HG03039 (cell line): ENCODE data around the gene ECE1.

ENCODE experiments used
- ATAC-seq: cut with Tn5 transposase; IDR thresholded peaks from one replicate; pipeline ENCODE4 v1.9.1; 2021; ENCODE audit warnings: mild to moderate bottlenecking, moderate library complexity; ENCODE audit not compliant: unreplicated experiment

ECE1 gene

DNA sequence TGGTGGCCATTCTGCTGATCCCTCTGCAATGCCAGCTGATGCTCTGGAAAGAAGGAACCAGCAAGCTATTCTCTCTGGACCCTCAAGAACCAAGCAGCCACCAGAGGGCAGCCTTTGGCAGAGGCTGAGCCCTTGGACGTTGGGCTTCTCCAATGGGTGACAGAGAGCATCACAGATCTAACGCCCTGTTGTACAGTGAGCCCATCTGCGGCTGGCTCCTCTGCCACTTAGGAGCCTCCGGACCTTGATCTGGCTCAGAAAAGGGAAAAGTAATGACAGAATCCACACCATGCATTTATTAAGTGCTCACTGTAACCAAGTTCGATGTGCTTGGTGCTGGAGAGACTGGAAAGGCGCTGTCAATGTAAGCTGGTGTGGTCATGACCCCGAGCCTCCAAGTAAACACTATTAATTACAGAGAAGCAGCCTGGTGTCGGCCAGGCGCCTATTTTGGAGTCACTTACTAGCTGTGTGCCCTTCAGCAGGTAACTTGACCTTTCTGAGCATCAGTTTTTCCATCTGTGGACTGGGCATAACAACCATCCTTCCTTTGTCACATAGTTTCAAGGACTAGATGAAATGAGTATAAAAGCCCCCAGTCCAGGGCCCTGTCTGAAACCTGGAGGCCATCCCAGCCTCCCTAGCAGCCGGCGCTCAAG, 34.9 kb downstream of the ECE1 start:
- no peak for ATAC-seq

DNA sequence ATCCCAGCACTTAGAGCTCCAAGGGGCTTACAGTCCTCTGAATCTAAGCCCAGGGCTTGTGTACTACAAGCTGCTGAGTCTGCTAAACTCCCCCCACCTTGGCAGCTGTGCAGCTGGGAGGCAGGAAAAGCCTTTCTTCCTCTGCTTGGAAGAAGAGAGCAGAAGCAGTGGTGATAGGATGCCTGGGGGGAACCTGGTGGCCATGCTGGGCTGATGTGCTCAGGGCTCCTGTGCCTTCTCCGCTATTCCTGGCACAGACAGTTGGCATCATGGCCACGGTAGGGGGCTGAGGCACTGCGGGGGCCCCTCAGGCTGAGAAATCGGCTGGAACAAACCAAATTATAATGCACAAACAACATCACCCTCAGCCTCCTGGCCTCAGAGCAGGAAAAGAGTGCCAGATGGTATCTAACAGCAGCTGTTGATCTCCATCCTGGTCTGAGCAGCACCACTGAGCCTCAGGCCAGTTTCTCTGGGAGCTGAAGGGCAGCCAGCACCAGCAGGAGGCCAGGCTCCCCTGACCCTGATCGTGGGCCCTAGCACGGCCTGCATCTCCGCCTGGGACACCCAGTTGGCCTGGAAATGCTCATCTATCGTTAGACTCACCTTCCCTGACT, 35.8 kb downstream of the ECE1 start:
- no peak for ATAC-seq

DNA sequence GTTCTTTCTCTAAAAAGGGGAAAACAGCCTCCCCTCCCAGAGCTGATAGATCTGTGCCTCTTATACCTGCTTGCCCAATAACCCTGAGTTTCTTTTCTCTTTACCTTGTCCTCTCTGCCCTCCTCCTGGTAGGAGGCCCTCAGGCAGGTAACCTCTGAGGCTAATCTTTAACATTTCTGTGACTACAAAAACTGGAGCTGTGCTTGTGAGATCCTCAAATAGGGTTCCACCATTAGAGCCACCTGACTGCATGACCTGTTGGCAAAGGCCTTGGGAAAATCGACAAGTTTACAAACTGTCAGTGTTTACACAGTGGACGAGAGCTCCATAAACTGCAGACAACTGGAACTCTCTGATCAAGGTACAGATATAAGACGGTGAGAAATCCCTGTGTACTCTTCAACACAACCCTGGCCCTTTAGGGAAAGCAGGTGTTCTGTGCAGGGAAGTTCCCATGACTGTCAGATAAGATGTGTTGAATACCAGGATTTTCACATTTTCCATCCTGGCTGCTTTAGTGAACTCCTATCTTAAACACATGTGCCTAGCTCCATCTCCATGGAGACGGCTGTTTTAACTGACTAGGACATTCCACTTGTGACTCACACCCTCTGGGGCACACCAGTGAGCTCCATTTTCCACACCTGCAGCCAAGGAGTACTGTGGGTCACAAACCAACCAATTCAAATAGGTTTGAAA, 38.3 kb downstream of the ECE1 start:
- ATAC-seq, result no peak

DNA sequence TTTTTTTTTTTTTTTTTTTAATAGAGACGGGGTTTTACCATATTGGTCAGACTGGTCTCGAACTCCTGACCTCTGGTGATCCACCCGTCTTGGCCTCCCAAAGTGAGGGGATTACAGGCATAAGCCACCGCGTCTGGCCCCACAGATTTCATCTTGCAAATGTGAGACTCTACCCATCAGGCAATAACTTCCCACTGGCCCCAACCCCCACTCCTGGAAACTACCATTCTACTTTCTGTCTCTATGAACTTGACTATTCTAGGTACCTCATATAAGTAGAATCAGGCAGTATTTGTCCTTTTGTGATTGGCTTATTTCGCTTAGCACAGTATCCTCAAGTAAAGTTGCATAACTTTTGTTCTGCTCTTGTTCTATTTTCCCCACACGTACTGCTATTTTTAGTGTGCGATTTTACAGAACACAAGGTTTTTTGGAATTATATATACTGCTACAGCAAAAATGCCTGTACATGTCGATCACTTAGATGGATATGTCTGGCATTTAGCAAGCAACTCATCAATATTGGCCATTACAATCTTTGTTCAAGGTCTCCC, 40.2 kb downstream of the ECE1 start:
- ATAC-seq, result no peak

DNA sequence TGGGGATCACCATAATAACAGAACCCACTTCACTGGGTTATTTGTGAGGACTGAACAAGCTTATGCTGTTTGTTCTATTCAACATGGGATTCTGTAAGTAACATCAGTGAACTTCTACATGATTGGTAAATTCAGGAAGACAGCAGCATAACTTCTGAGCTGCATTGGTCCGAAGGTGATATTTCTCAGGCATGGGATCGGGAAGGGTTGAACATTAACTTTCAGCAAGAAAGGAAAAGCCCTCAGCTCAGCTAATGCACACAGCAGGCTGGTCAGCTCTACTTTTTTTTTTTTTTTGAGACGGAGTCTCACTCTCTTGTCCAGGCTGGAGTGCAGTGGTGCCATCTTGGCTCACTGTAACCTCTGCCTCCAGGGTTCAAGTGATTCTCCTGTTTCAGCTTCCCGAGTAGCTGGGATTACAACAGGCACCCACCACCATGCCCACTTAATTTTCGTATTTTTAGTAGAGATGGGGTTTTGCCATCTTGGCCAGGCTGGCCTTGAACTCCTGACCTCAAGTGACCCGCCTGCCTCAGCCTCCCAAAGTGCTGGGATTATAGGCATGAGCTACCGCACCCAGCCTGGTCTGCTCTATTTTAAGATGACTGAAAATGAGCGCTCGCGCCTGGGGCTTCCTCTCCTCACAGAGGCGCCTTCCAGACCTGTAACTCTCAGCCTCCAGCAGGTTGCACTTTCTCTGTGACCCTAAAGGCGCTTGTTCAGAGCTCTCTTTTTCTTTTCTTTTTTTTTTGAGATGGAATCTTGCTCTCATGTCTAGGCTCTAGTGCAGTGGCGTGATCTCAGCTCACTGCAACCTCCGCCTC, 42.2 kb downstream of the ECE1 start:
- no peak for ATAC-seq

DNA sequence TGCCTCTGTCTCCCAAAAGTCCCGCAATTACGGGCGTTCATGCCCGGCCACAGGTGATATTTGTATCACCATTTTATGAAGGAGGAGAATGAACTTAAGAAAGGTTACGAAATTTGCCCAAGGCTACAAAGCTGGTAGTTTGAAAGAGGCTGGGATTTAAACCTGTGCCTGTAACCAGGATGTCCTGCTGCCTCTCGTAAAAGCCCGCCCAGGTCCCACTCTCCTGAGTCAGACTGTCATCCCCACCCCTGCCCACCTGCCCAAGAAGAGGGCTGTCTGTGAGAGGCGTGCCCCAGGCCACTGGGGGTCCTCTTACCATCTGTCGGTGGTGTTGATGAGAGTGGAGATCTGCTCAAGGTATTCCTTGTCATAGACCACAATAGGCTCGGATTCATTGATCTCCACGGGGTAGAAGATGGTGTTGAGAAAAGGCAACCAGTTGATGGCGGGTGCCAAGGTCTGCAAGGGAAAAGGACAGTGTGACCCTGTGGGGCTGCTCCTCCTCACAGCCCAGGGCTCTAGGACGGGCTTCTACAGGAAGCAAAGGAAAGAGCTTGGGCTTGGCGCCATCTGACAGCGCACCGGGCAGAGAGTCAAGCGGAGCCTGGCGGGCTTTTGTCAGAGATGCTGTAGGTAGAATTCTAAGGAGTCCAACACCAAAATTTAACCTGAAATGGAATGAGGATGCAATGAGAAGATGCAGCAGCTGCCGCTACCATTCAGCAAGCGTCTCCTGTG, 43.2 kb downstream of the ECE1 start:
- ATAC-seq, result no peak

DNA sequence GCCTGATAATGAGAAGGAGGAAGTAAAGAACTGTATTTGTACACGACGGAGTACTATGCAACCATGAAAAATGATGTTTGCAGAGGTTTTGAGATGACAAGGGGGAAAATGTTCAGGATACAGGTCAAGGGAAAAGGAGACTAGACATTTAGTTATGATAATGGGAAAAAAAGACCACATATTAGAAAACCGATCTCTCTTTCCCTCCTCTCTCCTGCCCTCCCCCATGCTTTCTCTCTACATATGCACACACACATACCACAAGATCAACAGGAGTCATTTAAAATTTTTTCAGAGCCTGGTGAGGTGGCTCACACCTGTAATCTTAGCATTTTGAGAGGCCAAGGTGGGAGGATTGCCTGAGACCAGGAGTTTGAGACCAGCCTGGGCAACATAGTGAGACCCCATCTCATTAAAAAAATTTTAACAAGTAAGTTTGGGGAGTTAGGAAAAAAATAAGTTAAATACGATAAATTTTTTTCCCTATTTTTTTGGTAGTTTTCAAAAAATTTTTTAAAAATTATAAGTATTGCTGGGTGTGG, 44.5 kb downstream of the ECE1 start:
- ATAC-seq, result no peak

DNA sequence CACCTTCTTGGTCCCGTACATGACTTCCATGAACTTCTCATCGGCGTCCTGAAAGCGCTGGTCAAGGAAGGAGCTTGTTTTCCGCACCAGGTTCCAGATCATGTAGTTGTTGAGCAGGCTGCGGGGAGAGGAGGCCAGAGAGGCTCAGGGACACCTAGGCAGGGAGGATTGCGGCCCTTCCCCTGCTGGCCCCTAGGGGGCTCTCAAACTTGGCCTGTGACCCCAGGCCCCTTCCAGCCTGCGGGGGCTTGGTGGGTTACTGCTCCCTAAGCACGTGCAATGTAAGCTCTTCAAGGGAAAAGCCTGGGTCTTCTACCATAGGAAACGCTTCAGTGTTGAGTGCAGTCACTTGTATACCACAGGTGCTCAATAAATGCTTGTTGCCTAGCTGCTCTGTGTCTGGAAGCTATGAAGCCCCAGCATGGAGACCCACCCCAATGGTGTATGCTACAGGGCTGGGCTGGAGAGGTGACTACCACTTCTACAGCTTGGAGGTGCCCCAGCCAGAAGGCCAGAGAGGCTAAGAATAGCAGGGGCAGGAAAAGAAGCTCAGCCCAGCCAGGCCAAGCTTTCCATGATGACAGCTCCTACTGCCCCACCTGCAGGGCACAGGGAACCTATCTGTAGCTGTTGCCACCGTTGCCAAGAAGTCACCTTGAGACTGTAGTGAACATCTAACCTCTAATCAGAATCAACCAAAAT, 45.1 kb downstream of the ECE1 start:
- no peak for ATAC-seq

DNA sequence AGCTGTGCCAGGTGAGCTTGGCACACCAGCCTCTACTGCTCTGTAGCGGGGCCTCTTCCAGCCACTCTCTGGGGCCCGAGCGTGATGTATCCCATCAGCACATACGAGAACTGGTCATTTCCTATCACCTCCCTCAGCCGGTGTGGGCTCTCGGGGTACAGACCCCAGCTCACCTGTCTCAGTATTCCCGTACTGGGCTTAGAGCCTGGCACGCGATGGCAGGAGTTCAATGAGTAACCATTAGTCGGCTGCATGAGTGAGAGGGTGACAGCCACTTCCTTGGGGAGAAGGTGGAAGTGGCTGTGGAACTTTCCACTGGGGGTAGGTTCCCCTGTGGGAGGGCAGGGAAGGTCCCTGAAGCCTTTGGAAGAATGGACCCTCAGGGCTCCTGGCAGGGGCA, 46.1 kb downstream of the ECE1 start:
- no peak for ATAC-seq

DNA sequence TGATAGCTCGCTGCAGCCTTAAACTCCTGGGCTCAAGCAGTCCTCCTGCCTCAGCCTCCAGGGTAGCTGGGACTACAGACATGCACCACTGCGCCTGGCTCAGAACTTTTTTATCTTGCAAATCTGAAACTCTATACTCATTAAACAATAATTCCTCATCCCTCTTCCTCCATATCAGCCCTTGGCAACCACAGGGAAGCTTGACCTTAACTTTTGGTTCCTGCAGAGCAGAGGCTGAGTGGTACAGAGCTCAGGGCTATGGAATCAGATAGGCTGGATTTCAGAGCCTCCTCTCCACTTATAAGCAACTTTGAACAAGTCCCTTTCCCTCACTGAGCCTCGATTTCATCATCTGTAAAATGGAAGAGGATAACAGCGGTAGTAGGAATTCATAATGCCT, 47.4 kb downstream of the ECE1 start:
- ATAC-seq, result no peak

DNA sequence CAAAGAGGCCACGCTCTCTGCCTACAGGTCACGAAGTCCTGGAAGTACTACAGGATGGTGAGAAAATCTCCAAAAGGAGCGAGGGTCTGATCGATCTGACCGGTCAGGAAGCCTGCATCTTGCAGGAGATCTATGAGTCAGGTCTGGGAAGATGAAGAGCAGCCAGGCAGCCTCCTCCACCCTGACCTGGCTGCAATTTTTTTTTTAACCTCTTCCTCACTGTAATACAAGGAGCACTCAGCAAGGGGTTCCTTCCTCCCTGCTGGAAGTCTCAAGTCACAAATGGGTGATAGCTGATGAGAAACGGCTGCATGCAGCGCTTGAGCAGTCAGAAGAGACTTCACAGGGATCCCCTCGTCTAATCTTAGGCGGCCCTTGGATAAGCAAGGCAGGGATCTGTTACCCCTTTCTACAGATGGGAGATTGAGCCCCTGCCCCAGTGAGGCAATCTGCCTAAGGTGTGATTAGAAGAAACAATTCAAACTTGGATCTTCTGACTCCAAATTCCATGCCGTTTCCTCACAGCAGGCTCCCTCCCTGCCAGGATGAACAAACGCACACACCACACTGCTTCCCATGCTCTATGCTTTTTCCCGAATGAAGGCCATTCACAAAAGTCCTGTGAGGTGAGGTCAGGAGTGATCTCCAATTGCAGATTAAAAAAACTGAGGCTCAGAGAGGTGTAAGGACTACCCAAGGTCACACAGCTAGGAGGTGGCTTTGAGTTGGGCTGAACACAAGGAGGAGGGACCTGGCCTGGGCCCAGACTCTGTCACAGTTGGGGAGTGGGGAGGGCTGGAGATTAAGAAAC, 48.3 kb downstream of the ECE1 start:
- no peak for ATAC-seq

DNA sequence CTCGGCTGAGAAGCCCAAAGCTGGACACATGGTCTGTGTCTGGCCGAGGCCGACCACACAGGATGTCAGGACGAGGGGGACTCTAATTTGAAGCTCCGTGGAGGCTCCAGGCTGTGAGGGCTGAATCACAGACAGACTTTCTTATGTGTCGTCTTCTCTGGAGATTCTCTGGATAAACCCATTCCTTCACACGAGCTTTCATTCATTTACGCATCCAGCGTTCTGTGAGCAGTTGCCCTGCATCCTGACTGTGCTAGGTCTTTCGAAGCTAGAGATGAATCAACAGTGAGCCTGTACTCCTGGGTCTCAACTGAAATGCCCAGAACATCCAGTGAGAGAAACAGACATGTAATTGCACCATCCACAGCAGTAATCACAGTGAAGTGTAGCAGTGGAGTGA, 49.6 kb downstream of the ECE1 start:
- ATAC-seq, result no peak

DNA sequence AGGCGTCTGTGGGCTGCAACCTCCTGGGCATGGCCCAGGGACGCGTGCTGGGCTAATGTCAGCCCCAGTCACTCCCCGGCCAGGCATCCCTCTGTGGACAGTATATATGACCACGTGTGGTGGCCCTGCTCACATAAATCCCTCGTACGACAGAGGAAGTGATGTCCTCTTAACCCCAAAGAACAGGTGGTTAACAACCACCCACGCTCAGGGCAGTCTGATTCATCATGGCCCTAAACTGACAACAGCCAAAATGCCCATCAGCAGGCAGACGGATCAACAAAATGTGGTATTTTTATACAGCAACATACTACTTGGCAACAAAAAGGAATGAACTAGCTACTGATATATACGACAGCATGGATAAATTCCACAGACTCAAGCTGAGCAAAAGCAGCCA, 51.0 kb downstream of the ECE1 start:
- no peak for ATAC-seq

DNA sequence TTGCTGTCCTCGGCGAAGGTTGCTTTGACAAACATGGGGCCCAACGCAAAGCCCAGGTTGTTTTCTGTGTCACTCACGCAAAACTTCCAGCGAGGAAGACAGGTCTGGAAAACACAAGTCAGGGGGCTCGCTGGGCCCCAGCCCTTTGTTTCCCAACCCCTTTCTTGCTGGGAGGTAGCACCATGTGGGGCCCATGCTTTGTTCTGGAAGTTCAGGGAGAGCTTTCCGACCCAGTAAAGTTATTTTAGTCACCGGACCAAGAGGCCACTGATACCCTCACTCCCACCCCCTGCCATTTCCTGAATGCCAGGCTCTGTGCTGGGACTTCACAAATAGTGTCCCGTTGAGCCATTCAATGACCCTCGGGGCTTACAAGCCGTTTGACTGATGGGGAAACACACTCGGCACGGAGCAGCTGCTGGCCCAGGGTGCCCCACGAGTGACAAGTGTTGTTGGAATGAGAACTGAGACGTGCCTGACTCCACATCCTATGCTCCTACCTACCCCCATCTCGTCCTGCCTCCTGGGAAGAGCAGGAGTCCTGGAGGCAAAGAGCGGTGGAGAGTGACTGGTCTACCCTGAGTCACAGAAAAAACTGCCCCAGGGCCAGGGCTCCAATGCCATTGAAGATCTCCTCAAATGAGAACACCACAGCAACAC, 52.0 kb downstream of the ECE1 start:
- no peak for ATAC-seq

DNA sequence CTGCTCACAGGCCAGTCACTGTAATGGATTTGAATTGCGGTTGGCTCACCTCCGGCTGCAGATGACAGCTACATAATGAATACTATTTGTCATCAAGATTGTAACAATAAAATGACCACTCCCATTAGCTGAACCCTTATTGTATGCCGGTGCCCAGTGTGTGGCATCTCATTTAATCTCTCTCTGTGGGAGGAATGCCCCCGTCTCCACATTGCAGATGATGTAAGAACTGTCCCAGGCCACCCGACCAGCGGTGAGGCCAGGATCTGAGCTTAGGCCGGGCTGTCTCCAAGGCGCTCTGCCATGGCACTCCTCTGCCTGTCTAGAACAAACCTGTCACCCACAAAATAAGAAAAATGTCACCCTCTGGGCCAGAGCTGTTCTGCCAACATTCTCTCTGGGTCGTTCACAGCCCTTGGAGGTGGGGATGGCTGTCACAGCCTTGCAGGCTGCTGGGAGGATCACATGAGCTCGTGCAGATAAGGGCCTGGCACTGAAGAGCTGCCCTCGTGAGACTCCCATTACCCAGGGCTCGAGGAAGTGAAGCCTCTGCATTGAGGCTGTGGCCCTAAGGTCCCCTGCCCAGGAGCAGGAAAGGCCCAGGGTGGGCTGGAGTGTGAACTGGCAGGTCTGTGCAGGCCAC, 52.7 kb downstream of the ECE1 start:
- no peak for ATAC-seq

DNA sequence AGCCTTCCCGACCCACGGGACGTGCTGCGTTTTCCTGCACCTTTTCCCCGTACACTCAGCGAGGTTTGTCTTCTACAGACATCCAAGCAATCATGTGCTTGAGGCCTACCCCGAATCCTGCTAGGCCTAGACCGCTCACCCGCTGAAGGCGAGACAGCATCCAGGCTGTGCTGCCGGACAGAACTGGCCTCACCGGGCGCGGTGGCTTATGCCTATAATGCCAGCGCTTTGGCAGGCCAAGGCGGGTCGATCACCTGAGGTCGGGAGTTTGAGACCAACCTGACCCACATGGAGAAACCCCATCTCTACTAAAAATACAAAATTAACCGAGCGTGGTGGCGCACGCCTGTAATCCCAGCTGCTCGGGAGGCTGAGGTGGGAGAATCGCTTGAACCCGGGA, 54.1 kb downstream of the ECE1 start:
- ATAC-seq, result no peak

DNA sequence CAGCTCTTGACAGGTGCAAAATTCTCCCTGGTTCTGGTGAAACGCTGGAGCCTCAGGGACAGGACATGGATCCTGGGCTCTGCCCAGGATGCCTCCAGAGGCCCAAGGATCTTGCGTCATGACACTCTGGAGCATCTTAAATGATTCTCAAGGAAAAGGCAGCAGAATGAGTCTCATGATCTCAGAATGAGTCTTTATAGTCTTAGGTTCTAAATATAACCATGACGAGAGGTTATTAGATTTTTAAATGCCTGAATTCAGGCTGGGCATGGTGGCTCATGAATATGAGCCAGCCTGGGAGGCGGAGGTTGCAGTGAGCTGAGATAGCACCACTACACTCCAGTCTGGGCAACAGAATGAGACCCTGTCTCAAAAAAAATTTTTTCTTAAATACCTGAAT, 55.5 kb downstream of the ECE1 start:
- no peak for ATAC-seq

DNA sequence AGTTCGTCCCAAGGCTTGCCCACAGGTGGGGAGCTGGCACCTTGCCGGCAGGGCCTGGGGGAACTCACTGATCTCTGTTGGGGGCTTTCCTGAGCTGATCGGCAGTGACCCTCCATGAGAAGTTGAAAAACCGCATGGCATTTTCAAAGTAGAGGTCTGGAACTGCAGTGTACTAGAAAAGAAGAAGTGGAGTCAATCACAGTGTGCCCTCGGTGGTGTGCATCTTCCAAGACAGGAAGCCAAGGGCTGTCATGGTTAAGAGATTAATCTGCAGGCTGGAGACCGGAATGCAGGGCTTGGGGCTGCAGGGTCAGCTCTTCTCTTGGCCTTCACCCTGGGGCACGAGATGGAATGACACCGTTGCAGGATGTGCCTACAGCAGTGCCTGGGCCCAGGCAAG, 56.8 kb downstream of the ECE1 start:
- ATAC-seq, result no peak
